LHCN-M2 (cell line): ENCODE data around the gene OR2B2. TPM values are rescaled to one million over a fixed set of nuclear protein-coding genes. Genes with fewer than 3 reads are reported as not detected.
A peak's percentile ranks its signal among the peaks of the same experiment; 100 is the strongest.
"Not testable (repeated sequence)": the region's sequence is repeated elsewhere in the genome, so short reads cannot be mapped to it uniquely, and the experiment has no call there.

Experiments used
- DNase-seq: peaks from one replicate; pipeline ENCODE4 v3.0.0-alpha.2; 2012; ENCODE audit warnings: low read depth
- polyA plus RNA-seq: library from polyadenylated mRNA; unstranded; fragments of >200 nt; gene quantifications from one replicate; pipeline ENCODE4 v1.2.1, GENCODE V29; 2012; ENCODE audit warnings: missing spikeins
- total RNA-seq: library from RNA; depleted of rRNA; stranded (reverse); fragments of >200 nt; gene quantifications from 2 replicates; pipeline ENCODE4 v1.2.3, GENCODE V29; 2014; rRNA removed

The OR2B2 gene
- not detected in 2 replicates for total RNA-seq
- not detected for polyA plus RNA-seq

DNA sequence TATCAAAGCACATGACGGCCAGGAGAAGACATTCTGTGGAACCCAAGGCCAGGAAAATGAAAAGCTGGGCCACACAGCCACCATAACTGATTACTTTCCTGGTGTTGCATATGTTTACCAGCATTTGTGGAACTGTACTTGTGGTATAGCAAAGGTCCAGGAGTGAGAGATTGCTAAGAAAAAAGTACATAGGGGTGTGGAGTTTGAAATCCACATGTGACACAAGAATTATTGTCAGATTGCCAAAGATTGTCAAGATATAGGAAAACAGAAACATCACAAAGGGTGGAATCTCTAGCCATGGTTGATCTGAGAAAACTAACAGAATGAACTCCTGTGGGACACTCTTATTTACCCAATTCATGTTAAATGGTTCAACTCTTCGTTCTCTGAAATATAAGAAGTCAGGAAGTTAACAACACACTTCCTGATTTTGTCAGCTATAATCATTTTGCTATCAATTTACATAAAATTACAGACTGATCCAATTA is at the start of gene OR2B2:
TSS of gene OR2B2 (minus strand) at position 441 of the 491 bp plus-strand sequence. CDS start at position 364, 77 bp downstream.
- no peak for DNase-seq

DNA sequence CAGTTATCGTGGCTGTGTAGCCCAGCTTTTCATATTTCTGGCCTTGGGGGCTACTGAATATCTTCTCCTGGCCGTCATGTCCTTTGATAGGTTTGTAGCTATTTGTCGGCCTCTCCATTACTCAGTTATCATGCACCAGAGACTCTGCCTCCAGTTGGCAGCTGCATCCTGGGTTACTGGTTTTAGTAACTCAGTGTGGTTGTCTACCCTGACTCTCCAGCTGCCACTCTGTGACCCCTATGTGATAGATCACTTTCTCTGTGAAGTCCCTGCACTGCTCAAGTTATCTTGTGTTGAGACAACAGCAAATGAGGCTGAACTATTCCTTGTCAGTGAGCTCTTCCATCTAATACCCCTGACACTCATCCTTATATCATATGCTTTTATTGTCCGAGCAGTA is 45.3 kb upstream of the OR2B2 start:
- peak; percentile 6 for DNase-seq

DNA sequence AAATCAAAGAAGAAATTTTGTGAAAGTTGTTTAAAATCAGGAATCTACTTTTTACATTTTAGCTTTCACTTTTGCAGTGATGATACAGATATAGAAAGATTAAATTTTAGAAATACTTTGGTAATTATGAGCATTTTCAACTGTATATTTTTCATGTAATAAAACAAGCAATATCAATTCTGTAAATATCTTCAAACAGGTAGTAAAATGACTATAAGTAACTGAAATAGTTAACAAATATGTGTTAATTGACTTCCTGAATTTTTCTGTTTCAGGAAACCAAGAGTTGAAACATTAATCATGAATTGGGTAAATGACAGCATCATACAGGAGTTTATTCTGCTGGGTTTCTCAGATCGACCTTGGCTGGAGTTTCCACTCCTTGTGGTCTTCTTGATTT is 44.7 kb upstream of the OR2B2 start, which contains the start of gene OR2B6:
TSS of gene OR2B6 (plus strand) at position 301 of the 400 bp plus-strand sequence. CDS start at position 301, 0 bp downstream.
- DNase-seq, result no peak

DNA sequence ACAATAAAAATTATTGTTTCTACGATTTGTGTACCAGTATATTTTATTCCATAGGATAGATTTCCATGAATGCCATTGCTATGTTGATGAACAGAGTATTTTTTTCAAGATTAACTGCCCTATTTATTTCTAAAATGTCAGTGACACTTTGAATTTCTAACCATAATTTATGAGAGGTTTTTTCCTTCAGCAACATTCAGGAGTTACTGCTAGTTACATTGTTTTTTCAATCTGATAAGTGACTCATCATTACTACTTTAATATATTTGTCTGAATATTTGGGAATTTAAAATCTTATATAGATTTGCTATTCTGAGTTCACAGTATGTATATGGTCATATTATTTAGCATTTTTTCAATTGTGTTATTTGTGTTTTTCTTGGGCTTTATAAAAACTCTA is 38.8 kb upstream of the OR2B2 start:
- DNase-seq, result no peak

DNA sequence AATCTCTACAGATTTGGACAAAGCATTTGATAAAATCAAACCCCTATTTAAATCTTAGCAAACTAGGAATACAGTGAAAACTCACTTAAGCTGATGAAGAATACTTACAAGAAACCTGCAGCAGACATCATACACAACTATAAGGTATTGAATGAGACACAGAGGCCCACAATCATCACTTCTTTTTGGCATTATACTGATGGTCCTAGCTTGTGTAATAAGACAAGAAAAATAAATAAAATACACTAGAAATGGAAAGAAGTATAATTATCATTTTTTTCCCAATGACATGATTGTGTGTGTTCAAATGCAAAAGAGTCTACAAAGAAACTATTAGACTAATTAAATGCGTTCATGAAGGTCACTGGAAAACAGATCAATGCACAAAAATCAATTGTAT is 36.0 kb upstream of the OR2B2 start:
- no peak for DNase-seq

DNA sequence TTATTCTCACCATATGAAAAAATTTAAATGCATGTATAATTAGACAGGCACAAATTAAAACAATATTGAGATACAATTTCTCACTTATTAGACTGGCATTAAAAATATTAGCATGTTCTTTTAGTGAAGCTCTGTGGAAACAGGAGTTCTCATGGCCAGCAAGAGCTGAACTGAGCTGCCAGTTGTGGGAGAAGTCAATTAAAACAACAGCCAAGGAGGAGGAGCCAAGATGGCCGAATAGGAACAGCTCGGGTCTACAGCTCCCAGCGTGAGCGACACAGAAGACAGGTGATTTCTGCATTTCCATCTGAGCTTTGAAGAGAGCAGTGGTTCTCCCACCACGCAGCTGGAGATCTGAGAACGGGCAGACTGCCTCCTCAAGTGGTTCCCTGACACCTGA is 30.9 kb upstream of the OR2B2 start:
- not testable (repeated sequence) for DNase-seq

DNA sequence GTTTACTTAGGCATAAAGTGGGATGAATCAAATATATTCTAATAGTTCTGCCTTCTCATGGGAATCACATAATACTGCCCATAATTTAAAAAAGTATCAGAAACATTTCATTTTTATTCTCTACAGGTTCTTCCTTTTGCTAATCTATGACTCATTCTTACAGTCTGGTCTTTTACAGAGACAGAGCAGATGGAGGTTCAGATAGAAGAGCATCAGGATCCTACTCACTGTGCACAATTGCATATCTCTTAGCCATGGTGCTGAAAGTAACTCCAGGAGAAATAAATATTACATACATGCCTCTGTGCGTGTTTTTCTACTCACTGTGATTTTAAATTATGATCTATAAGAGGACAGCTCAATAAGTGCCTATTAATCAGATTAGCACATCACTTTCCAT is 28.6 kb upstream of the OR2B2 start:
- peak; percentile 11 for DNase-seq

DNA sequence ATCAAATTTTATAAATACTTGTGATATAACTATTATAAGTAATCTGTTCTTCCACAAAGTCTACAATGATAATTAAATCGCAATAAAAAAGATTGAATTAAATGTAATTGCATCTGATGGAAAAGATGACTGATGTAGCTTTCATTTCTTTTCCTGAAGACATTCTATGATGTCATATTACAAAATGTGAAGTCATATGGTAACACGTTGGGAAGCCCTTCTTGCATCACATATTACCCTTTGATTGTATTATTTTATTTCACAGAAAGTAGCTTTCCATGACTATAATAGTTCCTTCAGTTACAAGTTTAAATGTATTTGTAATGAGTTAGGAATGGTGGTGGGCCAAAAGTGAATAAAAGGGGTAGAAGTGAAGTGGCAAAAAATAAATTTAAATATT is 19.0 kb upstream of the OR2B2 start:
- no peak for DNase-seq

DNA sequence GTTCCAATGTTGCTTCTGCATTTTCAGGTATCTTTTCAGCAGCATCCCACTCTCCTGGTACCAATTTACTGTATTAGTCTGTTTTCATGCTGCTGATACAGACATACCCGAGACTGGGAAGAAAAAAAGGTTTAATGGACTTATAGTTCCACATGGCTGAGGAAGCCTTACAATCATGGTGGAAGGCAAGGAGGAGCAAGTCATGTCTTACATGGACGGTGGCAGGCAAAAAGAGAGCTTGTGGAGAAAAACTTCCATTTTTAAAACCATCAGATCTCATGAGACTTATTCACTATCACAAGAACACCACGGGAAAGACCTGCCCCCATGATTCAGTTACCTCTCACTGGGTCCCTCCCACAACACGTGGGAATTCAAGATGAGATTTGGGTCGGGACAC is 17.7 kb upstream of the OR2B2 start:
- DNase-seq, result not testable (repeated sequence)

DNA sequence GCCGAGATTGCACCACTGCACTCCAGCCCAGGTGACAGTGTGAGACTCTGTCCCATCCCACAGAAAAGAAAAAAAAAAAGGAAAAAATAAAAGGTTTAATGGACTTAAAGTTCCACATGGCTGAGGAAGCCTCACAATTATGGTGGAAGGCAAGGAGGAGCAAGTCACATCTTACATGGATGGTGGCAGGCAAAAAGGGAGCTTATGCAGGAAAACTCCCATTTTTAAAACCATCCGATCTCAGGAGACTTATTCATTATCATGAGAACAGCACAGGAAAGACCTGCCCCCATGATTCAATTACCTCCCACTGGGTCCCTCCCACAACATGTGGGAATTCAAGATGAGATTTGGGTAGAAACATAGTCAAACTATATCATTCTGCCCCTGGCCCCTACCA is 15.8 kb upstream of the OR2B2 start:
- DNase-seq, result not testable (repeated sequence)

DNA sequence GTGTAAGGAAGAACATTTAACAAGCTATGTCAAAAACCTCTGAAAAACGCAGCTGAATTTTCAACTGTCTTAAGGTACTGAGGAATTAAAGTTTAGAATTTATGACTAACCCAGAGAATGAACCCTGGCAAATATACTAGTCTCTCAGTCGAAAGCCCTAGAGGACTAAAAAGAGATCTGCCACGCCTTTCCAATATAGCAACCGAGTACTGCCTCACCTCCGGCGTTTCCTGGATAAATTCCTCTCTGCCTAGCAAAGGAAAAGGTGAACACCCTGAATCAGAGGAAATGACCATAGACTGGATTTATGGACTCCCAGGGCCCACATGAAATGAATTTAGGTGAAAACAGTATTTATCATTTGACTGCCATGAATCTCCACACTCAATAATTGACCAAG is 12.0 kb upstream of the OR2B2 start:
- DNase-seq, result no peak

DNA sequence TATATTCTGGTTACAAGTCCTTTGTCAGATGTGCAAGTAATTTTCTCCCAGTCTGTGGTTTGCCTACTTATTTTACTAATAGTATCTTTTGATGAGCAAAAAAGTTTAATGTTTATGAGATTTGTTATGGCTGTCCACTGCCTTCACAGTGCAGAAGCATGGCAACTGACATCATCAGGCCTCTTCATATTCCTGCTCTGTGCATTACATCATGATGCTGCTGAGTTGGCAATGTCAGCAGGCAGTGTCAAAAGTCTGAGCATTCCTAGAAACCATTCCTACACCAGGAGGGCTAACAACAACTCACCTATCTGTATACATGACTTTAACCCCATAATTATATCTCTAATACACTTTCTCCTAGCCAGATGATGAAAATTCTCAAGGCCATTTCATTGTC is 10.8 kb upstream of the OR2B2 start:
- DNase-seq, result no peak

DNA sequence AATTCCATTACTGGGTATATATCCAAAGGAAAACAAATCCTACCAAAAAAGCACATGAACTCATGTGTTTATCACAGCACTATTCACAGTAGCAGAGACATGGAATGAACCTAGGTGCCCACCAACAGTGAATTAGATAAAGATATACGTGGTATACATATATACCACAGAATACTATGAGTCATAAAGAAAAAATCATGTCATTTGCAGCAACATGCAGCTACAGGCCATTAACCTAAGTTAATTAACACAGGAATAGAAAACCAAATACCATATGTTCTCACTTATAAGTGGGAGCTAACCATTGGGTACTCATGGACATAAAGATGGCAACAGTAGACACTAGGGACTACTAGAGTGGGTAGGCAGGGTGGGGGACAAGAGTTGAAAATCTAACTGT is 4.2 kb downstream of the OR2B2 start:
- no peak for DNase-seq

DNA sequence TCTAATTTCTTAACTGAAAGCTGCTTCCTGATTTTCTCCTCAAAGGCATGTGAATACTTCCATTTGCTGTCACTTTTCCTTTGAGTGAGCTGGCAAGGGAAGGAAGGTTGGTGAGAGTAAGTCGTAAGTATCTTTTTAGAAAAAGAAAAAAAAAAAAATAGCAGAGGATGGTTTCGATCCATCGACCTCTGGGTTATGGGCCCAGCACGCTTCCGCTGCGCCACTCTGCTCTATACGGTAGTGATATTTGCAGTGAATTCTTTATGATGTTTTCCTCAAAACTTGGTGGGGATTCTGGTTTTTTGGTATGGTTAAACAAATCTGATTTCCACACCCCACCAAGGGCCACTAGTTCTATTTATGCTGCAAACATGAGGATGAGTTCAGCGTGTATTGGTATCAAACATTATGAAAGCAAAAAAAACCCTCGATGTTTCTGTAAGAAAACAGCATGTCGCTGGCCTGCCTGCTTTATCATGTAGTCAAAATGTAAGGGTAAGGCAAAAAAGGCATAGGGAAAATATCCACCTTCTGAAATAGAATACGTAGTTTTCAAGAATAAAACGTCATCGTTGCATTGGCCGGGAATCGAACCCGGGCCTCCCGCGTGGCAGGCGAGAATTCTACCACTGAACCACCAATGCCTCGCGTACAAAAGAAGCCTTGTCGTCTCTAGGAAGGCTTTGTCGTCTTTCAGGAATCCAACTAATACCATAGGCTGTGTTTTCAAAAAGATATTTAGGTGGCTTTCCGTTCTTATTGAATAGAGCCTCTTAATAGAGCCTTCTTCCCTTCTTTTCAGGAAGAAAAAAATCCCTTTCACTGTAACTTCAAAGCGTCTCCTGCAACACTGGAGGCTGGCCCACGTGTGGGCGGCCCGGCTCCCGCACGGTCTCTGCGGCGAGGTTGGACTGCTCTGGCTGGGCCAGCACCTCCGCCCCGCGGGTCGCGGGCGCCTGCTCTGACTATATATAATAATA is 9.6 kb downstream of the OR2B2 start:
- DNase-seq, result peak; percentile 81

DNA sequence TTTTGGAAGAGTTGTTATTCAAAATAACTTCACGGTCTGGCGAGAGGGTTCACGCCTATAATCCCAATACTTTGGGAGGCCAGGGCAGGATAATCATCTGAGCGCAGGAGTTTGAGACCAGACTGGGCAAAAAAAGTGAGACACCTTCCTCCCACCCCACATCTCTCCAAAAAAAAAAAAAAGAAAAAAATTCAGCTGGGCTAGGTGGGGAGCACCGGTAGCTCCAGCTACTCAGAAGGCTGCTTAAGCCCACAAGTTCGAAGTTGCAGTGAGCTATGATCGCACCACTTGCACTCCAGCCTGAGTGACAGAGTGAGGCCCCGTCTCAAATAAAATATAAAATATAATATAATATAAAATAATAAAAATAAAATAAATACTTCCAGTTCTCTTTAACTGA is 10.4 kb downstream of the OR2B2 start:
- no peak for DNase-seq

DNA sequence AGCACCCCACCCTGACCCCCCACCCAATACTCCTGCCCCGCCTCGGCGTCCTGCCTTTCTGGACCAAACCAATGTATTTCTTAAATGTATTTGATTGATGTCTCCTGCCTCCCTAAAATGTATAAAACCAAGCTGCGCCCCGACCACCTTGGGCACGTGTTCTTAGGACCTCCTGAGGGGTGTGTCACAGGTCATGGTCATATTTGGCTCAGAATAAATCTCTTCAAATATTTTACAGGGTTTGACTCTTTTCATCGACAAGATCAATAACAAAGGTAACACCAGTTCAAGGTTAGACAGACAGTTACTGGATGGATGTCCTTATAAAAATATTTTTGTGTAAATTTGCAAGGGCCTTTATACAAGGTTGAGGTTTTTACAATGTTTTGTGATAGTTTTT is 12.0 kb downstream of the OR2B2 start:
- DNase-seq, result not testable (repeated sequence)

DNA sequence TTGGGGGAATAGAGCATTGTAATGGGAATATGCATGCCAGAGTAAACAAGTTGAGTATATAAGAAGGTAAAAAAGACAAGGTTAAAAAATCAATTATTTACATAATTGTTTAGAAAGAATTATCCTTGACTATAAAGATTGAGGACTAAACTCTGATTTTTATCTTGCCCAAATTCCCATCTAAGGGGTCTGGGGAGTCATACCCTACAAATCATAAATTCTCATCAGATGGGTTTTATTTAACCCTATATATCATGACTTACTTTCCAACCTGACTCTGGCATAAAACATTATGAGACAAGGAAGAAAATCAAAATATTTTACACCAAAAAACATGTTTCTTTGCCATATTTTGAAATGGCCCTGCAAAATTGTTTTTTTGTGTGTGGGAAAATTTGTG is 12.7 kb downstream of the OR2B2 start:
- DNase-seq, result no peak

DNA sequence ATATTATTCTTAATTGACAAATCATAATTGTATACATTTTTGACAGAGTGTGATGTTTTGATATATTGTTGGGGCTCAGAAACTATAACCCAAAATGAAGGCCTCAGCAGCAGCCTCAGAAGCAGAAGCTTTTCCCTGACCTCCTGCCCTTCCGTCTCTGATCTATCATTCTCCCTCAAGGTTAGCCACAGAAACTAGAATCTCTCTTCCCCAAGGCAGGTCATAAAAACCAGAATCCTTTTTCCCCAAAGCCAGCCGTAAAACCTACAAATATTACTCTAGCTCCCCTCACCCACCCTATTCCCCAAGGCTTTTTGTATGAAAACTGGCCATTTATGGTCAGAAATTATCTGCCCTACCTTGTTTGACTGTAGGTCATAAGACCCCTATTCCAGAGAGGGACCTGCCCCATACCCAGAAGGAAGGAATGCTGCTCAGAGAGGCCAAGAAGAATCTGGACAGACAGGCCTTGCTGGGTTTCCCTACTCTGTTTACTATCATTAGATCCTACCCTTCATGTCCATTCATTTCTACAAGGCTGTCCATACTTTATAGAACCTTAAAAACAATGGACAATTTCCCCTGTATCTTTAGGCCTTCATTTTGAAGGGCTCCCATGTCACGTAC is 14.5 kb downstream of the OR2B2 start:
- no peak for DNase-seq

DNA sequence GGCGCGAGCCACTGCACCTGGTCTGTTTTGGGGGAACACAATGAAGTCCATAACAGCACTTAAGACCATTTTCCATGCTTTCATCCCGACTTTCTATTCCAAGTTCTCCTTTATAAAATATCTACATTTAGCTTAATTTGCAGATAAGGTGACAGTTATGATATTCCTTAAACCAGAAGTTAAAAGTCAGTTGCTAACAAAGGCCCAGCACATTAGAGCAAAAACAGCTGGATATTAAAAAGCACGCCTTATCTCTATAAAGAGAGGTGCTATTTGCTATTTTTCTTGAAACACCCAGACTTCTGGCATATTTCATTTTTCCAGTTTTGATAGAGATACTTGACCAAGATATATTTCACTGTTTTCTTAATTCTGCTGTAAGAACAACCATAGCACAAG is 15.8 kb downstream of the OR2B2 start:
- DNase-seq, result no peak

DNA sequence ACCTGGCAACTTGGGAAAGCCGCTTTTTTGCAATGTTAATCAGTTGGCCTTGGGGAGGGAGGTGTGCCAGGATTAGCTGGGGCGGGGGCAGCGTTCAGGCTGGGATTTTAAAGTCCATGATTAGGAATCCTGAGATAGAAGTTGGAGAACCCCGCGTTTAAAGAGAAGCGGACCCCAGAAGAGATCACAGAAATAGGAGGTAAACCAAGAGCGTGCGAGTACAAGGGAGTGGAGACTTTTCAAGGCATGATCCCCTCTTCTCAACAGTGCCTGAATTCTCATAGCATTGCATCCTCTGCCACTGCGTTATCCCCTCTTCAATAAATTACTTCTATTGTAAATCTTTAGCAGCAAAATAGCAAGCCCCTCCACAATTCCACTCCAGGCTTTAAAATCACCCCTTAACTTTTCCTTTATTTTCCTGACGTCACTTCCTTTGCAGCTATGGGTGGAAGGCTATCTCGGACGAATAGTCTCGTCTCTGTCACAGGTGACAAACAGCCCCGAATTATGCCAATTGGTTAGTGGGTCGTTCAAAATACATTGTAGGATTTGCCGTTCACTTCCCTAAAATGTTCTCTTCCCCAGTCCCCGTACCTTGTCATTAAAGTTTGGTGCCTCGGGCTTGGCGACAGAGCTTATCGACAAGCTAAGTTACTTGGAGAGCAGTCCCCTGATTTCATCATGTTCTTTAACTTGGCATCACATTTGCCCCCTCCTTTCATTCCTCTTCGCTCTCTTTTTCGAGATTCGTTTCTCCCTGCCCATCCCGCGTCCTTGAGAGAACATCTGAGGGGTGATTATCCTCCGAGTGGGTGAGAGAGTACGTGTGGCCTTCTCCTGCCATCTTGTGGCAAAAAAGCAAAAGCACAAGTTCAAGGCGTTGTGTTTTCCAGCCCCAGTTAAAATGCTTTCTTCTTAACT is 17.1 kb downstream of the OR2B2 start:
- peak; percentile 85 for DNase-seq
